ENCODE results near the gene CAPN15.
"Not testable (repeated sequence)": the region's sequence is repeated elsewhere in the genome, so short reads cannot be mapped to it uniquely, and the experiment has no call there.

The CAPN15 gene

GRCh38 chr16:507527-507926, 20.0 kb upstream of the CAPN15 start:
- DNase-seq = not testable (repeated sequence)

- DNase-seq = no peak
Measured at GRCh38 chr16:507996-508395, 19.5 kb upstream of the CAPN15 start.

GRCh38 chr16:508884-509736, 18.4 kb upstream of the CAPN15 start:
- DNase-seq = no peak

- DNase-seq = no peak
Measured at GRCh38 chr16:510066-510825, 17.3 kb upstream of the CAPN15 start.

- no peak for DNase-seq
Measured at GRCh38 chr16:512802-513201, 14.7 kb upstream of the CAPN15 start.

GRCh38 chr16:513950-514349, 13.6 kb upstream of the CAPN15 start:
- DNase-seq = no peak

GRCh38 chr16:515175-515938, 12.2 kb upstream of the CAPN15 start:
- no peak for DNase-seq

- no peak for DNase-seq
Measured at GRCh38 chr16:515939-516226, 11.6 kb upstream of the CAPN15 start.

GRCh38 chr16:516301-516700, 11.2 kb upstream of the CAPN15 start:
- no peak for DNase-seq

GRCh38 chr16:518858-519257, 8.7 kb upstream of the CAPN15 start:
- no peak for DNase-seq

GRCh38 chr16:519425-519824, 8.1 kb upstream of the CAPN15 start:
- no peak for DNase-seq

- DNase-seq = no peak
Measured at GRCh38 chr16:519841-520687, 7.4 kb upstream of the CAPN15 start.

GRCh38 chr16:520847-521246, 6.7 kb upstream of the CAPN15 start:
- no peak for DNase-seq

GRCh38 chr16:521381-522210, 5.9 kb upstream of the CAPN15 start:
- no peak for DNase-seq

GRCh38 chr16:522320-523096, 5.0 kb upstream of the CAPN15 start:
- no peak for DNase-seq

- DNase-seq = no peak
Measured at GRCh38 chr16:523097-523741, 4.3 kb upstream of the CAPN15 start.

GRCh38 chr16:524274-525040, 3.1 kb upstream of the CAPN15 start:
- DNase-seq = no peak

GRCh38 chr16:525123-525519, 2.4 kb upstream of the CAPN15 start:
- DNase-seq = no peak

- DNase-seq = peak; percentile 86
Measured at GRCh38 chr16:525520-526180, 1.9 kb upstream of the CAPN15 start.
